H1 (cell line): ENCODE results near the gene CADPS. TPM values are rescaled to one million over a fixed set of nuclear protein-coding genes. Genes with fewer than 3 reads are reported as not detected.

Experiments used
- BRCA1 ChIP-seq: IDR thresholded peaks from 2 replicates; pipeline ENCODE4 v1.6.1; 2012; ENCODE audit warnings: low read depth, low read length, improper control_type of control experiment
- CBX8 ChIP-seq: fragments of 300-800, 300-1000 bp; sonication (generic); IDR thresholded peaks from 2 replicates; pipeline ENCODE4 v1.7.1; 2016; ENCODE audit warnings: low read depth, low read length, borderline replicate concordance
- JUN ChIP-seq: IDR thresholded peaks from 2 replicates; pipeline ENCODE4 v1.6.1; 2011; ENCODE audit warnings: low read depth, mild to moderate bottlenecking, improper control_type of control experiment, low read length
- SP1 ChIP-seq: IDR thresholded peaks from 2 replicates; pipeline ENCODE4 v1.6.1; 2011; ENCODE audit warnings: low read depth, low read length
- SP4 ChIP-seq: IDR thresholded peaks from 2 replicates; pipeline ENCODE4 v1.6.1; 2012; ENCODE audit warnings: low read length, inconsistent platforms
- TBP ChIP-seq: IDR thresholded peaks from 2 replicates; pipeline ENCODE4 v1.6.1; 2011; ENCODE audit warnings: low read depth, low read length, improper control_type of control experiment
- polyA plus RNA-seq, 7 experiments: library from polyadenylated mRNA; depleted of rRNA in 3 of 7; stranded (reverse) in 5 of 7; unstranded in 2 of 7; fragments of >200 nt in 5 of 7; fragments of 200-250 nt in 2 of 7; gene quantifications; 1 replicate in 5 of 7; 2 replicates in 1 of 7; 4 replicates in 1 of 7; pipeline versions ENCODE4 v1.2.1 to v1.2.3, GENCODE V29; 2011 to 2013; ENCODE audit warnings: missing spikeins in 2 of 7, mixed read lengths in 2 of 7
- total RNA-seq: library from RNA; stranded (reverse); fragmentation: NEBNext Ultra II Directional; extraction: Animal tissue kit (Norgen Biotek cat#: 25700); gene quantifications from 2 replicates; pipeline ENCODE4 v1.2.1, GENCODE V29; 2021
- TF ChIP-seq, protein P1 (sequence below): fragments of 300-600 bp; sonication (generic); IDR thresholded peaks from 2 replicates; pipeline ENCODE4 v1.7.1; 2012; ENCODE audit warnings: low read length, moderate library complexity, mild to moderate bottlenecking, inconsistent platforms; ENCODE audit not compliant: insufficient replicate concordance

CADPS gene
- total and polyA plus RNA-seq, 2 of the 8 experiments (the other 6 are each of a cell fraction or from before 2014, with no cell fraction given) = 7.1 to 10.2 TPM

DNA sequence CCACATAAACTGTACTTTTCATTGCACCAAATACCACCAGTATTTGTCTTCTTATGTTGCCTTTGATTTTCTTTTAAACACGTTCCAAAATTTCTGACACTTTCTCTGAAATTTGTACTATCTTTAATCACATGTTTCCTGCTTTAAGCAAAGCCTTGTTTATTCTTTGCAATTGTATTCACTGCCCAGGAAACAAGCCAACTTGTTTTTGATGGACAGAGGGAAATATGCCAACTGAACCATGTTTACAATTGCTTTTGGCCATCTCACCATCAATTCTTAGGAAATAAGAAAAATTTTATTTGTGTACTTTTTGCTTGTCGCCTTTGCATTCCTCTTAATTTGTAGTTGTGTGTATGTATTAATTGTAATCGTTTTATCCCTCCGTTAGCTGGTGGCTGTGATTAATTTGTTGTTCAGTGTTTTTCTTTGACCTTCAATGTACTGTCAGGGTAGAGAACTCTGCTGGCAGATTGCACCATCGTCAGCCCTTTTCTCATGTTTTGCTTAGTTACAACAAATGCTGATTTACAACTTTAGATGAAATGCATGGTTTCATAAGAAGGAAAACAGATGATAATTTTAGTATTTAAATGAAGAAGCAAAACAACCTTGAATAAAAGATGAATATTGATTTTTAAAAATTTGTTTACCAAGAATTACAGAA lies 482.5 kb downstream of the CADPS start (continued):
- TF ChIP-seq, protein P1, sequence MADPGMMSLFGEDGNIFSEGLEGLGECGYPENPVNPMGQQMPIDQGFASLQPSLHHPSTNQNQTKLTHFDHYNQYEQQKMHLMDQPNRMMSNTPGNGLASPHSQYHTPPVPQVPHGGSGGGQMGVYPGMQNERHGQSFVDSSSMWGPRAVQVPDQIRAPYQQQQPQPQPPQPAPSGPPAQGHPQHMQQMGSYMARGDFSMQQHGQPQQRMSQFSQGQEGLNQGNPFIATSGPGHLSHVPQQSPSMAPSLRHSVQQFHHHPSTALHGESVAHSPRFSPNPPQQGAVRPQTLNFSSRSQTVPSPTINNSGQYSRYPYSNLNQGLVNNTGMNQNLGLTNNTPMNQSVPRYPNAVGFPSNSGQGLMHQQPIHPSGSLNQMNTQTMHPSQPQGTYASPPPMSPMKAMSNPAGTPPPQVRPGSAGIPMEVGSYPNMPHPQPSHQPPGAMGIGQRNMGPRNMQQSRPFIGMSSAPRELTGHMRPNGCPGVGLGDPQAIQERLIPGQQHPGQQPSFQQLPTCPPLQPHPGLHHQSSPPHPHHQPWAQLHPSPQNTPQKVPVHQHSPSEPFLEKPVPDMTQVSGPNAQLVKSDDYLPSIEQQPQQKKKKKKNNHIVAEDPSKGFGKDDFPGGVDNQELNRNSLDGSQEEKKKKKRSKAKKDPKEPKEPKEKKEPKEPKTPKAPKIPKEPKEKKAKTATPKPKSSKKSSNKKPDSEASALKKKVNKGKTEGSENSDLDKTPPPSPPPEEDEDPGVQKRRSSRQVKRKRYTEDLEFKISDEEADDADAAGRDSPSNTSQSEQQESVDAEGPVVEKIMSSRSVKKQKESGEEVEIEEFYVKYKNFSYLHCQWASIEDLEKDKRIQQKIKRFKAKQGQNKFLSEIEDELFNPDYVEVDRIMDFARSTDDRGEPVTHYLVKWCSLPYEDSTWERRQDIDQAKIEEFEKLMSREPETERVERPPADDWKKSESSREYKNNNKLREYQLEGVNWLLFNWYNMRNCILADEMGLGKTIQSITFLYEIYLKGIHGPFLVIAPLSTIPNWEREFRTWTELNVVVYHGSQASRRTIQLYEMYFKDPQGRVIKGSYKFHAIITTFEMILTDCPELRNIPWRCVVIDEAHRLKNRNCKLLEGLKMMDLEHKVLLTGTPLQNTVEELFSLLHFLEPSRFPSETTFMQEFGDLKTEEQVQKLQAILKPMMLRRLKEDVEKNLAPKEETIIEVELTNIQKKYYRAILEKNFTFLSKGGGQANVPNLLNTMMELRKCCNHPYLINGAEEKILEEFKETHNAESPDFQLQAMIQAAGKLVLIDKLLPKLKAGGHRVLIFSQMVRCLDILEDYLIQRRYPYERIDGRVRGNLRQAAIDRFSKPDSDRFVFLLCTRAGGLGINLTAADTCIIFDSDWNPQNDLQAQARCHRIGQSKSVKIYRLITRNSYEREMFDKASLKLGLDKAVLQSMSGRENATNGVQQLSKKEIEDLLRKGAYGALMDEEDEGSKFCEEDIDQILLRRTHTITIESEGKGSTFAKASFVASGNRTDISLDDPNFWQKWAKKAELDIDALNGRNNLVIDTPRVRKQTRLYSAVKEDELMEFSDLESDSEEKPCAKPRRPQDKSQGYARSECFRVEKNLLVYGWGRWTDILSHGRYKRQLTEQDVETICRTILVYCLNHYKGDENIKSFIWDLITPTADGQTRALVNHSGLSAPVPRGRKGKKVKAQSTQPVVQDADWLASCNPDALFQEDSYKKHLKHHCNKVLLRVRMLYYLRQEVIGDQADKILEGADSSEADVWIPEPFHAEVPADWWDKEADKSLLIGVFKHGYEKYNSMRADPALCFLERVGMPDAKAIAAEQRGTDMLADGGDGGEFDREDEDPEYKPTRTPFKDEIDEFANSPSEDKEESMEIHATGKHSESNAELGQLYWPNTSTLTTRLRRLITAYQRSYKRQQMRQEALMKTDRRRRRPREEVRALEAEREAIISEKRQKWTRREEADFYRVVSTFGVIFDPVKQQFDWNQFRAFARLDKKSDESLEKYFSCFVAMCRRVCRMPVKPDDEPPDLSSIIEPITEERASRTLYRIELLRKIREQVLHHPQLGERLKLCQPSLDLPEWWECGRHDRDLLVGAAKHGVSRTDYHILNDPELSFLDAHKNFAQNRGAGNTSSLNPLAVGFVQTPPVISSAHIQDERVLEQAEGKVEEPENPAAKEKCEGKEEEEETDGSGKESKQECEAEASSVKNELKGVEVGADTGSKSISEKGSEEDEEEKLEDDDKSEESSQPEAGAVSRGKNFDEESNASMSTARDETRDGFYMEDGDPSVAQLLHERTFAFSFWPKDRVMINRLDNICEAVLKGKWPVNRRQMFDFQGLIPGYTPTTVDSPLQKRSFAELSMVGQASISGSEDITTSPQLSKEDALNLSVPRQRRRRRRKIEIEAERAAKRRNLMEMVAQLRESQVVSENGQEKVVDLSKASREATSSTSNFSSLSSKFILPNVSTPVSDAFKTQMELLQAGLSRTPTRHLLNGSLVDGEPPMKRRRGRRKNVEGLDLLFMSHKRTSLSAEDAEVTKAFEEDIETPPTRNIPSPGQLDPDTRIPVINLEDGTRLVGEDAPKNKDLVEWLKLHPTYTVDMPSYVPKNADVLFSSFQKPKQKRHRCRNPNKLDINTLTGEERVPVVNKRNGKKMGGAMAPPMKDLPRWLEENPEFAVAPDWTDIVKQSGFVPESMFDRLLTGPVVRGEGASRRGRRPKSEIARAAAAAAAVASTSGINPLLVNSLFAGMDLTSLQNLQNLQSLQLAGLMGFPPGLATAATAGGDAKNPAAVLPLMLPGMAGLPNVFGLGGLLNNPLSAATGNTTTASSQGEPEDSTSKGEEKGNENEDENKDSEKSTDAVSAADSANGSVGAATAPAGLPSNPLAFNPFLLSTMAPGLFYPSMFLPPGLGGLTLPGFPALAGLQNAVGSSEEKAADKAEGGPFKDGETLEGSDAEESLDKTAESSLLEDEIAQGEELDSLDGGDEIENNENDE = no peak
- TF ChIP-seq BRCA1 = no peak
- TF ChIP-seq SP4 = no peak
- no peak for TF ChIP-seq JUN
- no peak for TF ChIP-seq TBP
- TF ChIP-seq SP1 = no peak
- TF ChIP-seq CBX8 = no peak
- TF ChIP-seq, all 59 proteins: peak for 0
